ENCODE measurements around the gene ANP32E.

- TF ChIP-seq CTCF (optimal IDR thresholded peaks at IDR 0.05 in 1 of 3, IDR thresholded peaks at IDR 0.05 in 1 of 3, conservative IDR thresholded peaks at IDR 0.05 in 1 of 3; ENCODE audit: extremely low read depth in 1 of 3, insufficient read depth in 2 of 3, low read length in 3 of 3) (no peak), EZH2 (IDR thresholded peaks at IDR 0.05; ENCODE audit: low read length) (no peak)
Observed at GRCh38 chr1:150171801-150172200, 64.1 kb downstream of the ANP32E start.

All from keratinocyte (primary cell).